GM12878 (cell line): ENCODE measurements around the gene RMI2. TPM values are rescaled to one million over a fixed set of nuclear protein-coding genes. Genes with fewer than 3 reads are reported as not detected.
A peak's percentile ranks its signal among the peaks of the same experiment; 100 is the strongest.
"Not testable (repeated sequence)": the region's sequence is repeated elsewhere in the genome, so short reads cannot be mapped to it uniquely, and the experiment has no call there.

ENCODE experiments used
- ATAC-seq: fragments of 200-7000 bp; cut with Tn5 transposase; 3 replicates; pipeline ENCODE4 v1.9.1; 2020; ENCODE audit warnings: mild to moderate bottlenecking, moderate library complexity
- BruUV-seq: library from RNA; stranded (reverse); fragments of 400-500 nt; replicated peaks from 2 replicates; lab custom pipeline; 2021; lab: Mats Ljungman, UMichigan
- CTCF ChIA-PET: fragments of 300-600 bp; sonication (Branson Sonifier 250); formaldehyde crosslinking; extraction: SDS; loops from one replicate; lab custom pipeline; 2021; ENCODE audit warnings: inconsistent platforms; lab: Yijun Ruan, JAX
- POLR2A ChIA-PET: fragments of 350-600 bp; formaldehyde crosslinking; extraction: SDS; loops from one replicate; lab custom pipeline; 2021; ENCODE audit warnings: inconsistent platforms; lab: Charles Lee
- RAD21 ChIA-PET: fragments of 300-600 bp; sonication (Branson Sonifier 250); formaldehyde crosslinking; loops from one replicate; lab custom pipeline; 2023; ENCODE audit warnings: antibody characterized with exemption; ENCODE audit not compliant: unreplicated experiment; lab: Charles Lee
- SMC1A ChIA-PET: fragments of 300-600 bp; sonication (Branson Sonifier 250); formaldehyde crosslinking; loops from one replicate; lab custom pipeline; 2023; ENCODE audit not compliant: unreplicated experiment, uncharacterized antibody; lab: Charles Lee
- DNase-seq: peaks from one replicate; pipeline ENCODE4 v3.0.0-alpha.2; 2011; ENCODE audit warnings: low read depth, low spot score
- FAIRE-seq: peaks from 3 replicates; lab custom pipeline; 2011; peaks lifted over from hg19 to GRCh38; lab: Jason Lieb, UNC
- H2AFZ ChIP-seq: 2 replicates; pipeline ENCODE4 v1.6.0; 2011; ENCODE audit warnings: low read depth, low read length, control low read depth; ENCODE audit not compliant: control insufficient read depth
- H3K27ac ChIP-seq: 2 replicates; pipeline ENCODE4 v1.5.1; 2011; ENCODE audit warnings: control low read depth; ENCODE audit not compliant: control insufficient read depth, insufficient read depth
- H3K27me3 ChIP-seq, 2 experiments: replicated peaks in 1 of 2; 2 replicates each; pipeline versions ENCODE4 v1.6.0 to v1.6.1; 2011; ENCODE audit warnings: low read length in 1 of 2; ENCODE audit not compliant: control insufficient read depth in 2 of 2, insufficient read depth in 2 of 2
- H3K36me3 ChIP-seq, 2 experiments: 2 replicates each; pipeline ENCODE4 v1.5.1; 2011; ENCODE audit warnings: low read length in 1 of 2; ENCODE audit not compliant: control insufficient read depth in 2 of 2, insufficient read depth in 2 of 2
- H3K4me1 ChIP-seq: 2 replicates; pipeline ENCODE4 v1.6.1; 2011; ENCODE audit warnings: mild to moderate bottlenecking, low read length, moderate library complexity, mixed read lengths; ENCODE audit not compliant: control insufficient read depth, insufficient read depth
- H3K4me2 ChIP-seq: 2 replicates; pipeline ENCODE4 v1.6.0; 2011; ENCODE audit warnings: control low read depth; ENCODE audit not compliant: control insufficient read depth, insufficient read depth
- H3K4me3 ChIP-seq: fragments of 200-600 bp; sonication (generic); 2 replicates; pipeline ENCODE4 v1.5.1; 2016
- H3K79me2 ChIP-seq: 2 replicates; pipeline ENCODE4 v1.6.0; 2011; ENCODE audit warnings: low read length; ENCODE audit not compliant: control insufficient read depth, insufficient read depth
- H3K9ac ChIP-seq: 2 replicates; pipeline ENCODE4 v1.8.0; 2011; ENCODE audit warnings: low read length, control low read depth, mixed read lengths; ENCODE audit not compliant: control insufficient read depth, insufficient read depth
- H3K9me3 ChIP-seq: replicated peaks from 3 replicates; pipeline ENCODE4 v1.5.1; 2011; ENCODE audit warnings: mild to moderate bottlenecking, low read length; ENCODE audit not compliant: control insufficient read depth, insufficient read depth
- H4K20me1 ChIP-seq: 2 replicates; pipeline ENCODE4 v1.6.0; 2011; ENCODE audit not compliant: control insufficient read depth, insufficient read depth
- ATF7 ChIP-seq: fragments of 450-650 bp; IDR thresholded peaks from 2 replicates; pipeline ENCODE4 v1.6.1; 2016; ENCODE audit warnings: low read depth, mild to moderate bottlenecking
- FOXK2 ChIP-seq: fragments of 450-650 bp; IDR thresholded peaks from 2 replicates; pipeline ENCODE4 v1.6.1; 2017; ENCODE audit warnings: mild to moderate bottlenecking, moderate library complexity
- IRF4 ChIP-seq: IDR thresholded peaks from 2 replicates; pipeline ENCODE4 v1.6.1; 2011; ENCODE audit warnings: low read depth, low read length
- MTA2 ChIP-seq: fragments of 450-650 bp; IDR thresholded peaks from 2 replicates; pipeline ENCODE4 v1.6.1; 2016; ENCODE audit warnings: low read depth, mild to moderate bottlenecking, moderate library complexity
- MXI1 ChIP-seq: fragments of 150-350 bp; IDR thresholded peaks from 2 replicates; pipeline ENCODE4 v1.6.1; 2011; ENCODE audit warnings: low read depth, mild to moderate bottlenecking, inconsistent platforms, low read length, improper control_type of control experiment
- NBN ChIP-seq: fragments of 450-650 bp; IDR thresholded peaks from 2 replicates; pipeline ENCODE4 v1.6.1; 2016
- NFIC ChIP-seq: IDR thresholded peaks from 2 replicates; pipeline ENCODE4 v1.6.1; 2012; ENCODE audit warnings: low read depth, mild to moderate bottlenecking, inconsistent platforms, low read length, moderate library complexity
- PAX5 ChIP-seq: IDR thresholded peaks from 2 replicates; pipeline ENCODE4 v1.6.1; 2011; ENCODE audit warnings: low read depth, low read length, borderline replicate concordance
- YBX1 ChIP-seq: fragments of 450-650 bp; IDR thresholded peaks from 2 replicates; pipeline ENCODE4 v1.6.1; 2016; ENCODE audit warnings: antibody characterized with exemption
- ZNF217 ChIP-seq: fragments of 450-650 bp; IDR thresholded peaks from 2 replicates; pipeline ENCODE4 v1.6.1; 2017; ENCODE audit warnings: antibody characterized with exemption, mild to moderate bottlenecking
- ZNF274 ChIP-seq: IDR thresholded peaks from one replicate; pipeline ENCODE4 v1.8.0; 2011; ENCODE audit not compliant: insufficient read length, insufficient read depth
- WGBS: methylation state at CpG from one replicate; pipeline ENCODE4 v1.1.6; 2016; ENCODE audit warnings: low lambda C conversion rate; ENCODE audit not compliant: insufficient replicate concordance, insufficient coverage; ENCODE audit errors: missing lambda C conversion rate; 5-methylcytosine and 5-hydroxymethylcytosine counted together
- in situ Hi-C: fragments of 300-500 bp; cut with MboI; formaldehyde crosslinking; loops from 9 replicates; pipeline ENCODE4 v1.14.3; 2018; ENCODE audit warnings: mixed read lengths
- intact Hi-C: fragments of 100-400 bp; cut with micrococcal nuclease; formaldehyde crosslinking; loops from one replicate; pipeline ENCODE4 v1.14.2; 2022; ENCODE audit not compliant: unreplicated experiment
- polyA plus RNA-seq, 11 experiments: library from polyadenylated mRNA; depleted of rRNA in 4 of 11; unstranded in 6 of 11; stranded (reverse) in 5 of 11; fragments of >200 nt; fragmentation: Nextera tagmentation in 4 of 11; fragmentation: Illumina TruSeq in 1 of 11; extraction: Ambion mirVana in 4 of 11; extraction: Trizol in 1 of 11; gene quantifications; 1 replicate in 1 of 11; 2 replicates in 10 of 11; pipeline versions ENCODE4 v1.2.1 to v1.2.3, GENCODE V29; 2011 to 2016; ENCODE audit warnings: inconsistent platforms in 2 of 11, missing spikeins in 2 of 11, low read depth in 1 of 11
- total RNA-seq, 4 experiments: library from RNA; depleted of rRNA in 3 of 4; stranded (reverse); fragments of >200 nt in 3 of 4; fragmentation: Illumina TruSeq in 1 of 4; extraction: Trizol in 1 of 4; gene quantifications; 2 replicates each; pipeline versions ENCODE4 v1.2.1 to v1.2.3, GENCODE V29; 2013 to 2021
- TF ChIP-seq, protein P1 (sequence below): fragments of 450-650 bp; IDR thresholded peaks from 2 replicates; pipeline ENCODE4 v1.6.1; 2016; ENCODE audit warnings: mild to moderate bottlenecking
- TF ChIP-seq, protein P2 (sequence below): fragments of 450-650 bp; IDR thresholded peaks from 2 replicates; pipeline ENCODE4 v1.6.1; 2017; ENCODE audit warnings: mild to moderate bottlenecking, low read depth, inconsistent platforms; ENCODE audit not compliant: poor library complexity, severe bottlenecking

The RMI2 gene
- total and polyA plus RNA-seq, 10 of the 15 experiments (the other 5 are each of a cell fraction or from before 2014, with no cell fraction given): 9.6 to 68.8 (median 32.1) TPM

DNA sequence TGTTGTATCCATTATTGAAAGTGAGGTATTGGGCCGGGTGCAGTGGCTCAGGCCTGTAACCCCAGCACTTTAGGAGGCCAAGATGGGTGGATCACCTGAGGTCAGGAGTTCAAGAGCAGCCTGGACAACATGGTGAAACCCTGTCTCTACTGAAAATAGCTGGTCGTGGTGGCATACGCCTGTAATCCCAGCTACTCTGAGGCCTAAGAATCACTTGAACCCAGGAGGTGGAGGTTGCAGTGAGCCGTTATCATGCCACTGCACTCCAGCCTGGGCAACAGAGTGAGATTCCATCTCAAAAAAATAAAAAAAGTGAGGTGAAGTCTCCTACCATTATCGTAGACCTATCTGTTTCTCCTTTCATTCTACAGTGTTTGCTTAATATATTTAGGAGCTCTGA, 33.7 kb downstream of the RMI2 start:
- H3K4me3 ChIP-seq, in situ Hi-C loops, FAIRE-seq, H3K79me2 ChIP-seq, H3K36me3 ChIP-seq, H3K27me3 ChIP-seq, H4K20me1 ChIP-seq, DNase-seq, BruUV-seq, ATAC-seq, H3K9me3 ChIP-seq: not testable (repeated sequence)
- ChIA-PET POLR2A (interaction anchor here (0.6 to 2.0 kb wide), 7 partner anchors 8 to 204 kb away, joined by 3 to 9 read pairs (median 4); partner anchors contain the start of gene SOCS1), CTCF (interaction anchor here (0.7 to 3.2 kb wide), 11 partner anchors 8 to 429 kb away, joined by 3 to 25 read pairs (median 5); partner anchors contain the start of gene SOCS1), RAD21 (interaction anchor here (0.8 to 3.5 kb wide), 17 partner anchors 8 to 425 kb away, joined by 3 to 25 read pairs (median 4); partner anchors contain the start of gene SOCS1), SMC1A (interaction anchor here (0.7 to 2.9 kb wide), 18 partner anchors 9 to 414 kb away, joined by 3 to 15 read pairs (median 3); partner anchors contain the start of gene SOCS1)
- Histone ChIP-seq H3K4me2 (peak overlapping the region; percentile 73), H3K4me1 (peaks cover 12% of the 10 kb centered on the region), H3K27ac (peak overlapping the region; percentile 41), H2AFZ (peak overlapping the region; percentile 84), H3K9ac (peak overlapping the region; percentile 35)
- TF ChIP-seq, protein P1, sequence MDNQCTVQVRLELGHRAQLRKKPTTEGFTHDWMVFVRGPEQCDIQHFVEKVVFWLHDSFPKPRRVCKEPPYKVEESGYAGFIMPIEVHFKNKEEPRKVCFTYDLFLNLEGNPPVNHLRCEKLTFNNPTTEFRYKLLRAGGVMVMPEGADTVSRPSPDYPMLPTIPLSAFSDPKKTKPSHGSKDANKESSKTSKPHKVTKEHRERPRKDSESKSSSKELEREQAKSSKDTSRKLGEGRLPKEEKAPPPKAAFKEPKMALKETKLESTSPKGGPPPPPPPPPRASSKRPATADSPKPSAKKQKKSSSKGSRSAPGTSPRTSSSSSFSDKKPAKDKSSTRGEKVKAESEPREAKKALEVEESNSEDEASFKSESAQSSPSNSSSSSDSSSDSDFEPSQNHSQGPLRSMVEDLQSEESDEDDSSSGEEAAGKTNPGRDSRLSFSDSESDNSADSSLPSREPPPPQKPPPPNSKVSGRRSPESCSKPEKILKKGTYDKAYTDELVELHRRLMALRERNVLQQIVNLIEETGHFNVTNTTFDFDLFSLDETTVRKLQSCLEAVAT: peak; percentile 75; the same call in 1 of the 2 replicates
- WGBS: 43% methylated on average over 5 of the region's 5 CpGs
- intact Hi-C loops: loop anchor here (1.0 kb wide), 1 partner anchor 16 kb away; no protein-coding TSS in a partner anchor

DNA sequence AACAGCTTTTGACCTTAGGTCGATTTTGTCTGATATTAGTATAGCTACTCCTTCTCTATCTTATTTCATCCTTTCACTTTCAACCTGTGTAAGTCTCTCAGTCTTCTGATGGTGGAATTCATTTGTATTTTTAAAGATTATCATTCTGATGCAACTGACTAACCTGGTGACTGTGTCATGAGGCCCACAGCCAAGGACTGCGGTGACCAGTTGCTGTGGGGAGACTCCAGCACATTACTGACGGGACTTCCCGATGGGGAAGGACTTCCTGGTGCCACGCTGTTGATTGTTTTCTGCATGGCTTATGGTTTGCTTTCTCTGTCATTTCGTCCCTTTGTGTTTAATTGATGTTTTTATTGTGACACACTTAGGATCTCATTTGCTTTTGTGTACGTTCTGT, 34.2 kb downstream of the RMI2 start:
- BruUV-seq: no TSS peak
- intact Hi-C loops (loop anchor here (1.0 kb wide), 1 partner anchor 16 kb away; no protein-coding TSS in a partner anchor), in situ Hi-C loops (no loop called here)
- Histone ChIP-seq H3K27ac (peak overlapping the region; percentile 41), H3K27me3 (no peaks in the 10 kb centered on the region), H2AFZ (peak overlapping the region; percentile 84), H3K4me2 (peak overlapping the region; percentile 73), H3K9me3 (no peaks in the 10 kb centered on the region), H3K9ac (peak overlapping the region; percentile 35), H3K4me3 (no peak overlapping the region), H4K20me1 (no peaks in the 10 kb centered on the region), H3K4me1 (peaks cover 12% of the 10 kb centered on the region), H3K79me2 (no peaks in the 10 kb centered on the region), H3K36me3 (no peaks in the 10 kb centered on the region)
- ChIA-PET POLR2A (interaction anchor here (0.6 to 2.0 kb wide), 7 partner anchors 9 to 203 kb away, joined by 3 to 9 read pairs (median 4); partner anchors contain the start of gene SOCS1), RAD21 (interaction anchor here (0.8 to 3.5 kb wide), 17 partner anchors 9 to 425 kb away, joined by 3 to 25 read pairs (median 4); partner anchors contain the start of gene SOCS1), SMC1A (interaction anchor here (0.7 to 2.9 kb wide), 18 partner anchors 9 to 414 kb away, joined by 3 to 15 read pairs (median 3); partner anchors contain the start of gene SOCS1), CTCF (interaction anchor here (0.7 to 3.2 kb wide), 12 partner anchors 9 to 430 kb away, joined by 3 to 25 read pairs (median 4); partner anchors contain the start of gene SOCS1)
- WGBS: 5% methylated on average over 7 of the region's 7 CpGs
- peak; percentile 91 for FAIRE-seq
- peak; percentile 98 for ATAC-seq
- peak; percentile 71 for DNase-seq
- TF ChIP-seq, protein P2, sequence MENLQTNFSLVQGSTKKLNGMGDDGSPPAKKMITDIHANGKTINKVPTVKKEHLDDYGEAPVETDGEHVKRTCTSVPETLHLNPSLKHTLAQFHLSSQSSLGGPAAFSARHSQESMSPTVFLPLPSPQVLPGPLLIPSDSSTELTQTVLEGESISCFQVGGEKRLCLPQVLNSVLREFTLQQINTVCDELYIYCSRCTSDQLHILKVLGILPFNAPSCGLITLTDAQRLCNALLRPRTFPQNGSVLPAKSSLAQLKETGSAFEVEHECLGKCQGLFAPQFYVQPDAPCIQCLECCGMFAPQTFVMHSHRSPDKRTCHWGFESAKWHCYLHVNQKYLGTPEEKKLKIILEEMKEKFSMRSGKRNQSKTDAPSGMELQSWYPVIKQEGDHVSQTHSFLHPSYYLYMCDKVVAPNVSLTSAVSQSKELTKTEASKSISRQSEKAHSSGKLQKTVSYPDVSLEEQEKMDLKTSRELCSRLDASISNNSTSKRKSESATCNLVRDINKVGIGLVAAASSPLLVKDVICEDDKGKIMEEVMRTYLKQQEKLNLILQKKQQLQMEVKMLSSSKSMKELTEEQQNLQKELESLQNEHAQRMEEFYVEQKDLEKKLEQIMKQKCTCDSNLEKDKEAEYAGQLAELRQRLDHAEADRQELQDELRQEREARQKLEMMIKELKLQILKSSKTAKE: peak; percentile 79
- TF ChIP-seq IRF4: no peak
- peak; percentile 67; the same call in 1 of the 2 replicates for TF ChIP-seq NBN
- peak; percentile 78 for TF ChIP-seq NFIC
- TF ChIP-seq YBX1: no peak
- TF ChIP-seq PAX5: peak; percentile 48; the same call in 1 of the 2 replicates
- peak; percentile 85; the same call in 1 of the 2 replicates for TF ChIP-seq MTA2
- 0 out of 2 replicates have a peak, but pooled peaks have one; percentile 30 for TF ChIP-seq FOXK2
- no peak for TF ChIP-seq ZNF217
- peak; percentile 86 for TF ChIP-seq ATF7
- no peak for TF ChIP-seq ZNF274
- TF ChIP-seq MXI1: no peak
